B cell (primary cell): ENCODE results near the gene FSHR. TPM values are rescaled to one million over a fixed set of nuclear protein-coding genes. Genes with fewer than 3 reads are reported as not detected.

Experiments used
- ATAC-seq: fragments of 200-7000 bp; cut with Tn5 transposase; one replicate; pipeline ENCODE4 v1.10.0; 2021; ENCODE audit warnings: low read depth, mild to moderate bottlenecking, moderate number of reproducible peaks, moderate library complexity
- CTCF ChIA-PET: fragments of 350-600 bp; sonication (Branson Sonifier 250); formaldehyde crosslinking; loops from one replicate; lab custom pipeline; 2021; ENCODE audit warnings: antibody characterized with exemption, inconsistent platforms; lab: Charles Lee
- POLR2A ChIA-PET: fragments of 350-600 bp; sonication (Branson Sonifier 250); formaldehyde crosslinking; loops from one replicate; lab custom pipeline; 2021; ENCODE audit warnings: antibody characterized with exemption; lab: Charles Lee
- DNase-seq: peaks from one replicate; pipeline ENCODE4 v3.0.0; 2013
- H2AFZ ChIP-seq: 2 replicates; pipeline ENCODE4 v1.6.1; 2012; ENCODE audit warnings: mild to moderate bottlenecking, low read depth, low read length; ENCODE audit not compliant: insufficient read depth, poor library complexity, severe bottlenecking
- H3K27ac ChIP-seq, 2 donors: 1 replicate in 1 of 2; 2 replicates in 1 of 2; pipeline ENCODE4 v1.5.1; 2012 to 2013; ENCODE audit warnings: low read length in 2 of 2, mild to moderate bottlenecking in 2 of 2, moderate library complexity in 1 of 2
- H3K27me3 ChIP-seq, 4 experiments: fragments of 200-600 bp in 1 of 4; sonication (generic) in 1 of 4; replicated peaks in 1 of 4; 1 replicate in 2 of 4; 2 replicates in 2 of 4; pipeline versions ENCODE4 v1.6.1 to v1.7.0; 2013 to 2016; ENCODE audit warnings: low read length in 3 of 4, mild to moderate bottlenecking in 2 of 4, mixed read lengths in 1 of 4, moderate library complexity in 1 of 4; ENCODE audit not compliant: insufficient read depth in 4 of 4, control insufficient read depth in 3 of 4; ENCODE audit errors: control extremely low read depth in 1 of 4
- H3K36me3 ChIP-seq, 2 experiments: replicated peaks in 1 of 2; 1 replicate in 1 of 2; 2 replicates in 1 of 2; pipeline versions ENCODE4 v1.6.1 to v1.7.1; 2013; ENCODE audit warnings: low read length in 1 of 2; ENCODE audit not compliant: insufficient read depth in 2 of 2, control insufficient read depth in 1 of 2; ENCODE audit errors: control extremely low read depth in 1 of 2, extremely low read depth in 1 of 2
- H3K4me1 ChIP-seq, 2 donors: fragments of 200-600 bp in 1 of 2; sonication (generic) in 1 of 2; 1 replicate in 1 of 2; 2 replicates in 1 of 2; pipeline versions ENCODE4 v1.5.1 to v1.6.1; 2013 to 2017; ENCODE audit warnings: low read length in 2 of 2; ENCODE audit not compliant: control insufficient read depth in 2 of 2, insufficient read depth in 2 of 2
- H3K4me2 ChIP-seq: replicated peaks from 2 replicates; pipeline ENCODE3; 2012; ENCODE audit warnings: mild to moderate bottlenecking, low read depth, low read length; ENCODE audit not compliant: poor library complexity, severe bottlenecking
- H3K4me3 ChIP-seq, 5 experiments: fragments of 200-600 bp in 1 of 5; sonication (generic) in 1 of 5; 1 replicate in 3 of 5; 2 replicates in 2 of 5; pipeline versions ENCODE4 v1.5.1 to v1.7.0; 2011 to 2016; ENCODE audit warnings: low read length in 4 of 5, mild to moderate bottlenecking in 4 of 5, low read depth in 2 of 5, control low read depth in 1 of 5, moderate library complexity in 1 of 5; ENCODE audit not compliant: insufficient read depth in 1 of 5; ENCODE audit errors: control extremely low read depth in 1 of 5, extremely low read depth in 1 of 5
- H3K79me2 ChIP-seq: fragments of 200-600 bp; sonication (generic); one replicate; pipeline ENCODE4 v1.6.0; 2016; ENCODE audit warnings: low read length; ENCODE audit not compliant: control insufficient read depth, insufficient read depth
- H3K9ac ChIP-seq: fragments of 200-600 bp; sonication (generic); 2 replicates; pipeline ENCODE4 v1.6.1; 2017; ENCODE audit warnings: mild to moderate bottlenecking, low read length, moderate library complexity
- H3K9me3 ChIP-seq, 3 donors: one replicate each; pipeline versions ENCODE4 v1.6.1 to v1.7.1; 2013; ENCODE audit warnings: low read length in 2 of 3; ENCODE audit not compliant: control insufficient read depth in 2 of 3, insufficient read depth in 1 of 3; ENCODE audit errors: control extremely low read depth in 1 of 3
- H4K20me1 ChIP-seq: 2 replicates; pipeline ENCODE4 v1.6.0; 2012; ENCODE audit warnings: mild to moderate bottlenecking, low read length; ENCODE audit not compliant: insufficient read depth, control insufficient read depth, poor library complexity, severe bottlenecking
- H3K27ac Mint-ChIP-seq: one replicate; pipeline ENCODE4 v1.8.0; 2021; ENCODE audit warnings: mixed read lengths
- H3K27me3 Mint-ChIP-seq: one replicate; pipeline ENCODE4 v1.8.0; 2021; ENCODE audit warnings: mixed read lengths
- H3K4me1 Mint-ChIP-seq: one replicate; pipeline ENCODE4 v1.8.0; 2021; ENCODE audit warnings: mixed read lengths
- H3K4me3 Mint-ChIP-seq: one replicate; pipeline ENCODE4 v1.8.0; 2021; ENCODE audit warnings: mixed read lengths
- H3K9me3 Mint-ChIP-seq: one replicate; pipeline ENCODE4 v1.8.0; 2022; ENCODE audit warnings: mixed read lengths; ENCODE audit not compliant: insufficient read depth
- EZH2 ChIP-seq: IDR thresholded peaks from 2 replicates; pipeline ENCODE4 v1.6.1; 2012; ENCODE audit warnings: borderline replicate concordance, low read depth, mild to moderate bottlenecking, moderate library complexity, low read length; ENCODE audit not compliant: insufficient read depth, poor library complexity, severe bottlenecking
- WGBS: methylation state at CpG from one replicate; pipeline ENCODE4 v1.1.5; 2013; ENCODE audit warnings: missing lambda C conversion rate; ENCODE audit not compliant: insufficient coverage; 5-methylcytosine and 5-hydroxymethylcytosine counted together
- intact Hi-C: fragments of 100-400 bp; cut with micrococcal nuclease; formaldehyde crosslinking; loops from one replicate; pipeline ENCODE4 v1.10.0; 2022
- polyA plus RNA-seq: library from polyadenylated mRNA; depleted of rRNA; stranded (reverse); fragments of >200 nt; gene quantifications from 2 replicates; pipeline ENCODE4 v1.2.3, GENCODE V29; 2012
- total RNA-seq, 2 donors: library from RNA; stranded (reverse); fragments of 120-200 nt in 1 of 2; gene quantifications; 1 replicate in 1 of 2; 2 replicates in 1 of 2; pipeline versions ENCODE4 v1.2.3 to v1.2.4, GENCODE V29; 2013 to 2022
- TF ChIP-seq, protein P1 (sequence below): fragments of 200-600 bp; IDR thresholded peaks from one replicate; pipeline ENCODE4 v1.8.0; 2022; ENCODE audit warnings: antibody characterized with exemption, mild to moderate bottlenecking

FSHR gene
- total and polyA plus RNA-seq, 2 donors (not counting 1 experiment from before 2014, with no cell fraction given) = not detected

GRCh38 chr2:49000695-49001094, 153.6 kb downstream of the FSHR start:
- intact Hi-C loops = no loop called here
- Histone ChIP-seq H3K9ac (no peak overlapping the region), H3K27ac (no peak overlapping the region), H3K79me2 (no peaks in the 10 kb centered on the region), H3K4me1 (peaks cover 0 to 18% of the 10 kb centered on the region in 2 donors), H3K4me2 (no peak overlapping the region), H3K9me3 (no peaks in the 10 kb centered on the region), H2AFZ (no peak overlapping the region), H3K36me3 (no peaks in the 10 kb centered on the region), H4K20me1 (no peaks in the 10 kb centered on the region), H3K27me3 (no peaks in the 10 kb centered on the region), H3K4me3 (no peak overlapping the region)
- no peak for DNase-seq
- ChIA-PET POLR2A (no interaction called here), CTCF (interaction anchor here (1.1 kb wide), 1 partner anchor 11 kb away, joined by 3 read pairs; no protein-coding TSS in a partner anchor)
- ATAC-seq = no peak
- Mint-ChIP-seq H3K9me3 (peaks cover 3% of the 10 kb centered on the region), H3K4me1 (peaks cover 18% of the 10 kb centered on the region), H3K27ac (no peak overlapping the region), H3K4me3 (no peak overlapping the region), H3K27me3 (no peaks in the 10 kb centered on the region)
- TF ChIP-seq, protein P1, sequence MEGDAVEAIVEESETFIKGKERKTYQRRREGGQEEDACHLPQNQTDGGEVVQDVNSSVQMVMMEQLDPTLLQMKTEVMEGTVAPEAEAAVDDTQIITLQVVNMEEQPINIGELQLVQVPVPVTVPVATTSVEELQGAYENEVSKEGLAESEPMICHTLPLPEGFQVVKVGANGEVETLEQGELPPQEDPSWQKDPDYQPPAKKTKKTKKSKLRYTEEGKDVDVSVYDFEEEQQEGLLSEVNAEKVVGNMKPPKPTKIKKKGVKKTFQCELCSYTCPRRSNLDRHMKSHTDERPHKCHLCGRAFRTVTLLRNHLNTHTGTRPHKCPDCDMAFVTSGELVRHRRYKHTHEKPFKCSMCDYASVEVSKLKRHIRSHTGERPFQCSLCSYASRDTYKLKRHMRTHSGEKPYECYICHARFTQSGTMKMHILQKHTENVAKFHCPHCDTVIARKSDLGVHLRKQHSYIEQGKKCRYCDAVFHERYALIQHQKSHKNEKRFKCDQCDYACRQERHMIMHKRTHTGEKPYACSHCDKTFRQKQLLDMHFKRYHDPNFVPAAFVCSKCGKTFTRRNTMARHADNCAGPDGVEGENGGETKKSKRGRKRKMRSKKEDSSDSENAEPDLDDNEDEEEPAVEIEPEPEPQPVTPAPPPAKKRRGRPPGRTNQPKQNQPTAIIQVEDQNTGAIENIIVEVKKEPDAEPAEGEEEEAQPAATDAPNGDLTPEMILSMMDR = no peak
- no peak for TF ChIP-seq EZH2

DNA sequence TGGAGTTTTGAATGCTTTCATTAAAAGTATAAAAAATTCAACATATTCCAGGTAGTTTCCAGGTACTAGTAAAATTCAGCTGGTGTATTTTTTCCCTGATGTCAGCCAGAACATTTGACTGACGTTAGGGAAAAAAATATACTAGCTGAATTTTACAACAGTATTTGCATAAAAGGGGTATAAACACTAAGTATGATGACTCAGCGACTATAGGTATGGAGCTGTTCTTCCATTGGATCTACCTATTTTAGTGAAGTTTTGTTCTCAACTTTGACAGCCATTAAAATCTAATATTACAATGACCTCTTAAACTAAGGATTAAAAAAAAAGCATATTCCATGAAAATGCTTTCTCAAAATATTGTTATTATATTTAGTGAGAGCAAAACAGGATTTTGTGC, 155.9 kb downstream of the FSHR start:
- Histone ChIP-seq H4K20me1 (no peaks in the 10 kb centered on the region), H2AFZ (no peak overlapping the region), H3K27ac (no peak overlapping the region), H3K9ac (no peak overlapping the region), H3K4me1 (peaks cover 0 to 4% of the 10 kb centered on the region in 2 donors), H3K79me2 (no peaks in the 10 kb centered on the region), H3K4me2 (no peak overlapping the region), H3K27me3 (no peaks in the 10 kb centered on the region), H3K36me3 (no peaks in the 10 kb centered on the region), H3K9me3 (no peaks in the 10 kb centered on the region), H3K4me3 (no peak overlapping the region)
- ATAC-seq = no peak
- POLR2A ChIA-PET = no interaction called here
- no peak for DNase-seq
- Mint-ChIP-seq H3K4me3 (no peak overlapping the region), H3K27me3 (no peaks in the 10 kb centered on the region), H3K4me1 (peaks cover 15% of the 10 kb centered on the region), H3K9me3 (peaks cover 3% of the 10 kb centered on the region), H3K27ac (no peak overlapping the region)
- CTCF ChIA-PET = no interaction called here
- TF ChIP-seq, protein P1 = no peak
- no peak for TF ChIP-seq EZH2
- intact Hi-C loops = no loop called here
- WGBS = no CpG with 5 or more reads among the region's 2 CpGs
